ENCODE data around the gene MSH2. TPM values are rescaled to one million over a fixed set of nuclear protein-coding genes. Genes with fewer than 3 reads are reported as not detected.
"Not testable (repeated sequence)": the region's sequence is repeated elsewhere in the genome, so short reads cannot be mapped to it uniquely, and the experiment has no call there.

Gene MSH2
- total RNA-seq, 2 experiments from 2014 or later, result 62.6 to 63.1 TPM

- CTCF ChIA-PET, result interaction anchor here (0.7 kb wide), 1 partner anchor 16 kb away, joined by 3 read pairs; no protein-coding TSS in a partner anchor
- POLR2A ChIA-PET, result interaction anchor here (0.5 to 1.0 kb wide), 5 partner anchors 363 to 775 kb away, joined by 3 to 7 read pairs (median 4); partner anchors contain the start of gene MSH6
These were observed 1.4 kb downstream of the MSH2 start for GRCh38 chr2:47404356-47404755.

- POLR2A ChIA-PET, result no interaction called here
- CTCF ChIA-PET, result no interaction called here
These were observed 2.8 kb downstream of the MSH2 start for GRCh38 chr2:47405757-47406156.

- CTCF ChIA-PET, POLR2A ChIA-PET: not testable (repeated sequence)
These were observed 3.8 kb downstream of the MSH2 start for GRCh38 chr2:47406649-47407330.

GRCh38 chr2:47407976-47408375, 5.0 kb downstream of the MSH2 start:
- ChIA-PET POLR2A (interaction anchor here (0.6 kb wide), 1 partner anchor 108 kb away, joined by 3 read pairs; no protein-coding TSS in a partner anchor), CTCF (interaction anchor here (0.6 kb wide), 1 partner anchor 389 kb away, joined by 3 read pairs; no protein-coding TSS in a partner anchor)

- ChIA-PET CTCF (interaction anchor here (0.6 kb wide), 1 partner anchor 426 kb away, joined by 3 read pairs; no protein-coding TSS in a partner anchor), POLR2A (no interaction called here)
These were observed 11.9 kb downstream of the MSH2 start for GRCh38 chr2:47414682-47415458.

- CTCF ChIA-PET, result no interaction called here
- POLR2A ChIA-PET, result no interaction called here
These were observed 17.3 kb downstream of the MSH2 start for GRCh38 chr2:47420214-47420613.

DNA sequence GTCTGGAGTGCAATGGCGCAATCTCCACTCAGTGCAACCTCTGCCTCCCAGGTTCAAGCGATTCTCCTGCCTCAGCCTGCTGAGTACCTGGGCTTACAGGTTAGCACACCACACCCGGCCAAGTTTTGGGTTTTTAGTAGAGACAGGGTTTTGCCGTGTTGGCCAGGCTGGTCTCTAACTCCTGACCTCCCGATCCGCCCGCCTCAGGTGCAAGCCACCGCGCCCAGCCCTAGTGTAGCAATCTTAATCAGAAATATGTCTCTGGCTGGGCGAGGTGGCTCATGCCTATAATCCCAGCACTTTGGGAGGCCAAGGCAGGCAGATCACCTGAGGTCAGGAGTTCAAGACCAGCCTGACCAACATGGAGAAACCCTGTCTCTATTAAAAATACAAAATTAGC, 17.7 kb downstream of the MSH2 start:
- POLR2A ChIA-PET, CTCF ChIA-PET: not testable (repeated sequence)

DNA sequence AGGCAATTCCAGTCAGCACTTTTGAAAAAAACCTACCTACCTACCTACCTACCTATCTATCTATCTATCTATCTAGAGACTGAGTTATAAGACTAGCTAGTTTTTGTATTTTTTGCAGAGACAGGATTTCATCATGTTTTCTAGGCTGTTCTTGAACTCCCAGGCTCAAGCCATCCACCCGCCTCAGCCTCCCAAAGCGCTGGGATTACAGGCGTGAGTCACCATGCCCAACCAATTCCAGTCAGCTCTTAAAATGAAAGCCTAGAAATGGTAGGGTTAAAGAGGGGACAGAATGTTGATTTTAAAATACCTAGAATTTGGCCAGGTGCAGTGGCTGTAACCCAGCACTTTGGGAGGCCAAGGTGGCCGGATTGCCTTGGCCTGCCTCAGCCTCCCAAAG, 19.1 kb downstream of the MSH2 start:
- ChIA-PET CTCF (no interaction called here), POLR2A (no interaction called here)

- ChIA-PET CTCF (no interaction called here), POLR2A (no interaction called here)
These were observed 19.6 kb downstream of the MSH2 start for GRCh38 chr2:47422560-47422959.

GRCh38 chr2:47426786-47427185, 23.8 kb downstream of the MSH2 start:
- ChIA-PET POLR2A (no interaction called here), CTCF (no interaction called here)

DNA sequence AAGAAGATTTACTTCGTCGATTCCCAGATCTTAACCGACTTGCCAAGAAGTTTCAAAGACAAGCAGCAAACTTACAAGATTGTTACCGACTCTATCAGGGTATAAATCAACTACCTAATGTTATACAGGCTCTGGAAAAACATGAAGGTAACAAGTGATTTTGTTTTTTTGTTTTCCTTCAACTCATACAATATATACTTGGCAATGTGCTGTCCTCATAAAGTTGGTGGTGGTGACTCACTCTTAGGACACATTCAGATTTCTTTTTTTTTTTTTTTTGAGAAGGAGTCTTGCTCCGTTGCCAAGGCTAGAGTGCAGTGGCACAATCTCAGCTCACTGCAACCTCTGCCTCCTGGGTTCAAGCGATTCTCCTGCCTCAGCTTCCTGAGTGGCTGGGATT, 26.8 kb downstream of the MSH2 start:
- ChIA-PET CTCF (interaction anchor here (0.6 to 0.7 kb wide), 3 partner anchors 13 to 441 kb away, joined by 3 to 4 read pairs (median 3); no protein-coding TSS in a partner anchor), POLR2A (no interaction called here)

GRCh38 chr2:47433006-47433405, 30.1 kb downstream of the MSH2 start:
- CTCF ChIA-PET, POLR2A ChIA-PET: not testable (repeated sequence)

GRCh38 chr2:47433445-47433844, 30.5 kb downstream of the MSH2 start:
- POLR2A ChIA-PET, CTCF ChIA-PET: not testable (repeated sequence)

- ChIA-PET POLR2A (interaction anchor here (0.5 kb wide), 1 partner anchor 14 kb away, joined by 3 read pairs; no protein-coding TSS in a partner anchor), CTCF (no interaction called here)
These were observed 34.3 kb downstream of the MSH2 start for GRCh38 chr2:47437287-47437686.

GRCh38 chr2:47438106-47438505, 35.1 kb downstream of the MSH2 start:
- ChIA-PET POLR2A (interaction anchor here (0.5 to 0.6 kb wide), 2 partner anchors 15 to 72 kb away, joined by 3 to 4 read pairs; no protein-coding TSS in a partner anchor), CTCF (no interaction called here)

GRCh38 chr2:47438783-47439182, 35.8 kb downstream of the MSH2 start:
- ChIA-PET POLR2A (no interaction called here), CTCF (no interaction called here)

- ChIA-PET CTCF (no interaction called here), POLR2A (interaction anchor here (0.5 kb wide), 1 partner anchor 1149 kb away, joined by 5 read pairs; no protein-coding TSS in a partner anchor)
These were observed 48.8 kb downstream of the MSH2 start for GRCh38 chr2:47451790-47452189.

GRCh38 chr2:47452761-47453160, 49.8 kb downstream of the MSH2 start:
- POLR2A ChIA-PET, result no interaction called here
- CTCF ChIA-PET, result no interaction called here

- CTCF ChIA-PET, result interaction anchor here (0.6 kb wide), 1 partner anchor 120 kb away, joined by 3 read pairs; no protein-coding TSS in a partner anchor
- POLR2A ChIA-PET, result not testable (repeated sequence)
These were observed 51.9 kb downstream of the MSH2 start for GRCh38 chr2:47454818-47455217.

DNA sequence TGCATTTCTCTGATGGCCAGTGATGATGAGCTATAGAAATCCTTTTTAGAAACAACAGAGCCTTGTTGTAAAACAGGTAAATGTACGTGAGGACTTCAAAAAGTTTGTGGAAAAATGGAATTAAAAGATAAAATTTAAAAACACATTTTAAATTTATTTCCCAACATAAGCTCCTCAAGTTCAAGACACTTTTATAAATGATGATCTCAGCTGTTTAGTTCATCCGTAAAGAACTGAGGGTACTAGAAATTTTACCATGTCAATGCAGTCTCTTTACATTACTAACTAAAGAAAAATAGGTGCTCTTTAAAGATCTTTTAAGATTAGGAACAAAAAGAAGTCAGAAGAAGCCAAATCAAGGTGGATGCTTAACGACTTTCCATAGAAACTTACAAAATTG, 52.5 kb downstream of the MSH2 start:
- ChIA-PET CTCF (no interaction called here), POLR2A (no interaction called here)

DNA sequence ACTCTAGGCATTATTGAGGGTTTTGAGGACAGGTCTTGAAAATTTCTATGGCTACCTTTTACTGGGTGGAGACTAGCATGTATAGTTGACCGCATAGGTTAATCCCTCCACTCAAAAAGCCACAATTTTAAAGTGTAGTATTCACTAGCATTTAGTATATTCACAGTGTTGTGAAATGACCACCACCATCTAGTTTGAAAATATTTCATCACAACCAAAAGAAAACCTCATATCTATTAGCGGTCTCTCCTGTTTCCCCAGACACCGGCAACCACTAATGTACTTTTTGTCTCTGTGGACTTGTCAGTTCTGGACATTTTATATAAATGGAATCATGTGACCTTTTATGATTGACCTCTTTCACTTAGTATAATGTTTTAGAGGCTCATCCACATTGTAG, 53.9 kb downstream of the MSH2 start:
- POLR2A ChIA-PET, result no interaction called here
- CTCF ChIA-PET, result no interaction called here
